HepG2 (cell line): ENCODE data around the gene SLC5A5. TPM values are rescaled to one million over a fixed set of nuclear protein-coding genes. Genes with fewer than 3 reads are reported as not detected.

Experiments used
- ATAC-seq: fragments of 200-7000 bp; cut with Tn5 transposase; 3 replicates; pipeline ENCODE4 v1.9.1; 2020; ENCODE audit warnings: mild to moderate bottlenecking, moderate library complexity
- BruUV-seq: library from RNA; stranded (reverse); fragments of 400-500 nt; replicated peaks from 2 replicates; lab custom pipeline; 2021; lab: Mats Ljungman, UMichigan
- CTCF ChIA-PET: fragments of 300-600 bp; formaldehyde crosslinking; extraction: SDS; loops from one replicate; lab custom pipeline; 2021; ENCODE audit warnings: low total read pairs, inconsistent platforms, low intra/inter-chr PET ratio; lab: Yijun Ruan, JAX
- POLR2A ChIA-PET: fragments of 350-600 bp; sonication (Branson Sonifier 250); formaldehyde crosslinking; loops from one replicate; lab custom pipeline; 2020; ENCODE audit warnings: antibody characterized with exemption, inconsistent platforms; lab: Yijun Ruan, JAX
- DNase-seq: peaks from one replicate; pipeline ENCODE4 v3.0.0-alpha.2; 2015; ENCODE audit warnings: low spot score
- FAIRE-seq: peaks from 3 replicates; lab custom pipeline; 2011; peaks lifted over from hg19 to GRCh38; lab: Jason Lieb, UNC
- H2AFZ ChIP-seq: one replicate; pipeline ENCODE4 v1.6.1; 2011; ENCODE audit warnings: low read length, inconsistent platforms
- H3K27ac ChIP-seq: fragments of 300-600 bp; 3 replicates; pipeline ENCODE4 v1.8.0; 2011; ENCODE audit warnings: mixed run types, mild to moderate bottlenecking, mixed read lengths, low read length, inconsistent platforms; ENCODE audit not compliant: insufficient read depth; ENCODE audit errors: extremely low read length
- H3K27me3 ChIP-seq, 2 experiments: fragments of 200-600 bp in 1 of 2; 2 replicates in 1 of 2; 3 replicates in 1 of 2; pipeline versions ENCODE4 v1.6.0 to v1.8.0; 2011; ENCODE audit warnings: low read length in 2 of 2, mild to moderate bottlenecking in 2 of 2, moderate library complexity in 2 of 2, inconsistent platforms in 1 of 2; ENCODE audit not compliant: insufficient read depth in 2 of 2, control insufficient read depth in 1 of 2
- H3K36me3 ChIP-seq, 2 experiments: fragments of 200-600 bp in 1 of 2; replicated peaks in 1 of 2; 2 replicates in 1 of 2; 3 replicates in 1 of 2; pipeline versions ENCODE4 v1.5.1 to v1.8.0; 2011; ENCODE audit warnings: low read length in 2 of 2, inconsistent platforms in 1 of 2; ENCODE audit not compliant: insufficient read depth in 2 of 2, control insufficient read depth in 1 of 2
- H3K4me1 ChIP-seq: 2 replicates; pipeline ENCODE4 v1.5.1; 2012; ENCODE audit warnings: low read length, inconsistent platforms; ENCODE audit not compliant: insufficient read depth
- H3K4me2 ChIP-seq: 2 replicates; pipeline ENCODE4 v1.6.0; 2011; ENCODE audit warnings: low read depth, low read length, inconsistent platforms
- H3K4me3 ChIP-seq, 3 experiments: fragments of 200-600 bp in 1 of 3; sonication (generic), shearing (Covaris generic) in 1 of 3; replicated peaks in 1 of 3; 2 replicates each; pipeline ENCODE4 v1.5.1; 2011 to 2016; ENCODE audit warnings: low read length in 3 of 3, inconsistent platforms in 2 of 3, low read depth in 2 of 3, mild to moderate bottlenecking in 2 of 3, control low read depth in 1 of 3, mixed read lengths in 1 of 3; ENCODE audit not compliant: insufficient read depth in 1 of 3
- H3K79me2 ChIP-seq: one replicate; pipeline ENCODE4 v1.6.1; 2011; ENCODE audit warnings: low read length, inconsistent platforms; ENCODE audit not compliant: insufficient read depth
- H3K9ac ChIP-seq: 2 replicates; pipeline ENCODE4 v1.6.0; 2011; ENCODE audit warnings: mild to moderate bottlenecking, low read depth, low read length, inconsistent platforms; ENCODE audit not compliant: insufficient read depth
- H3K9me3 ChIP-seq: 2 replicates; pipeline ENCODE4 v1.5.1; 2012; ENCODE audit warnings: mild to moderate bottlenecking, low read length
- H4K20me1 ChIP-seq: 2 replicates; pipeline ENCODE4 v1.6.0; 2011; ENCODE audit warnings: inconsistent platforms, mild to moderate bottlenecking, low read length, moderate library complexity; ENCODE audit not compliant: insufficient read depth
- FOSL1 ChIP-seq: sonication (generic); formaldehyde crosslinking; IDR thresholded peaks from 2 replicates; pipeline ENCODE4 v1.9.0; 2021; ENCODE audit warnings: missing genetic modification reagents, borderline replicate concordance
- HCFC1 ChIP-seq: fragments of 150-350 bp; IDR thresholded peaks from 2 replicates; pipeline ENCODE4 v1.6.1; 2014; ENCODE audit warnings: low read depth, low read length
- MIER2 ChIP-seq: IDR thresholded peaks from 2 replicates; pipeline ENCODE4 v1.6.1; 2016; ENCODE audit warnings: missing biosample characterization, missing genetic modification reagents
- POGZ ChIP-seq: sonication (generic); formaldehyde crosslinking; IDR thresholded peaks from 2 replicates; pipeline ENCODE4 v1.4.0; 2020; ENCODE audit warnings: mild to moderate bottlenecking, missing genetic modification reagents
- ZKSCAN8 ChIP-seq: IDR thresholded peaks from 2 replicates; pipeline ENCODE4 v1.6.1; 2016; ENCODE audit warnings: borderline replicate concordance, missing genetic modification reagents, missing compliant biosample characterization
- WGBS: methylation state at CpG from one replicate; pipeline ENCODE4 v1.1.6; 2017; ENCODE audit warnings: low lambda C conversion rate; 5-methylcytosine and 5-hydroxymethylcytosine counted together
- in situ Hi-C: cut with HindIII; loops from 2 replicates; pipeline ENCODE4 v1.10.0; 2017; ENCODE audit warnings: low pct_unique_long_range_greater_than_20kb; ENCODE audit not compliant: extremely low pct_ligation_motif_present
- intact Hi-C: fragments of 100-400 bp; cut with micrococcal nuclease; formaldehyde crosslinking; loops from one replicate; pipeline ENCODE4 v1.10.0; 2022; ENCODE audit not compliant: unreplicated experiment
- polyA plus RNA-seq, 8 experiments: library from polyadenylated mRNA; depleted of rRNA in 3 of 8; stranded (reverse) in 7 of 8; unstranded in 1 of 8; fragments of >200 nt; fragmentation: Illumina TruSeq in 4 of 8; extraction: Trizol in 4 of 8; gene quantifications; 2 replicates each; pipeline versions ENCODE4 v1.2.1 to v1.2.3, GENCODE V29; 2011 to 2016; ENCODE audit warnings: low read depth in 4 of 8, missing spikeins in 1 of 8, mixed read lengths in 1 of 8; ENCODE audit not compliant: insufficient read depth in 1 of 8
- total RNA-seq, 5 experiments: library from RNA; depleted of rRNA; stranded (reverse); fragments of >200 nt; fragmentation: Illumina TruSeq; extraction: Trizol; gene quantifications; 2 replicates each; pipeline ENCODE4 v1.2.3, GENCODE V29; 2016; ENCODE audit warnings: low read depth in 1 of 5
- TF ChIP-seq, protein P1 (sequence below): sonication (generic); formaldehyde crosslinking; IDR thresholded peaks from 2 replicates; pipeline ENCODE4 v1.5.0; 2020; ENCODE audit warnings: missing genetic modification reagents
- TF ChIP-seq, protein P2 (sequence below): sonication (generic); formaldehyde crosslinking; IDR thresholded peaks from one replicate; pipeline ENCODE4 v1.5.1; 2020; ENCODE audit warnings: mild to moderate bottlenecking, missing genetic modification reagents; ENCODE audit errors: not compliant biosample characterization
- TF ChIP-seq, protein P3 (sequence below): sonication (generic); formaldehyde crosslinking; IDR thresholded peaks from 2 replicates; pipeline ENCODE4 v1.4.0; 2020; ENCODE audit warnings: missing genetic modification reagents, borderline replicate concordance

SLC5A5 gene
- total and polyA plus RNA-seq, 2 of the 13 experiments (the other 11 are each of a cell fraction or from before 2014, with no cell fraction given), result not detected

DNA sequence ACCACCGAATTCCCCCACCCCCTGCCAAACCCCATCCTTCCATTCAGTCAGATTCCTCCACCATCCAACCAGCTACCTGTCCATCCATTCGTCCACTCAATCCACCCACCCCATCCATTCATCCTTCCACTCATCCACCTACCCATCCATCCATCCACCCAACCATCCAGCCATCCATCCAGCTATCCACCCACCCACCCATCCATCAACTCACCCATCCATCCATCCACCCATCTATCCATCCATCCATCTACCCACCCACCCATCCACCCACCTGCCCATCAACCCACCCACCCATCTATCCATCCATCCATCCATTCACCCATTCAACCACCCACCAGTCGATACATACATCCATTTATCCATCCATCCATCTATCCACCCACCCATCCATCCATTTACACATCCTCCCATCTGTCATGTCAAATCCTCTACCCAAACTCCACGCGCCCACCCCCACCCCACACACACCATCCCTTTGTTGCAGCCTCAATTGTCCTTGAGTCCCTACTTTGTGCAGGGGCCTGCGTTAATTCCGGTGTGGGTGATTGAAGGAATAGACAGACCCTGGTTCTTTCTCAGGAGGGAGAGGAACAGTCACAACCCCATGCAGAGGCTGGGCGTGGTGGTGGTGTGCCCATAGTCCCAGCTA, 5.3 kb upstream of the SLC5A5 start:
- 76% methylated on average over 8 of the region's 8 CpGs for WGBS
- Histone ChIP-seq H4K20me1 (peaks cover 38% of the 10 kb centered on the region), H3K27ac (no peak overlapping the region), H3K4me1 (peaks cover 51% of the 10 kb centered on the region), H3K79me2 (peaks cover 10% of the 10 kb centered on the region), H3K36me3 (peaks cover 12 to 32% of the 10 kb centered on the region in 2 experiments), H3K4me2 (no peak overlapping the region), H3K9ac (no peak overlapping the region), H2AFZ (no peak overlapping the region), H3K27me3 (peaks cover 2 to 15% of the 10 kb centered on the region in 2 experiments; a peak in 3 of 5 replicates), H3K9me3 (no peaks in the 10 kb centered on the region), H3K4me3 (no peak overlapping the region)
- FAIRE-seq, result no peak
- BruUV-seq, result no TSS peak
- DNase-seq, result no peak
- in situ Hi-C loops (loop anchor here (5.0 kb wide), 2 partner anchors 66 to 126 kb away; partner anchors contain the start of gene CCDC124), intact Hi-C loops (no loop called here)
- CTCF ChIA-PET, result no interaction called here
- no peak; the same call in 1 of the 3 replicates for ATAC-seq
- POLR2A ChIA-PET, result interaction anchor here (2.4 kb wide), 1 partner anchor 66 kb away, joined by 8 read pairs; the partner anchor contains the start of gene CCDC124
- TF ChIP-seq POGZ (CRISPR knock-in tag) (no peak), MIER2 (CRISPR knock-in tag) (no peak), HCFC1 (no peak), ZKSCAN8 (CRISPR knock-in tag) (no peak), FOSL1 (CRISPR knock-in tag) (no peak)
- TF ChIP-seq, protein P1, sequence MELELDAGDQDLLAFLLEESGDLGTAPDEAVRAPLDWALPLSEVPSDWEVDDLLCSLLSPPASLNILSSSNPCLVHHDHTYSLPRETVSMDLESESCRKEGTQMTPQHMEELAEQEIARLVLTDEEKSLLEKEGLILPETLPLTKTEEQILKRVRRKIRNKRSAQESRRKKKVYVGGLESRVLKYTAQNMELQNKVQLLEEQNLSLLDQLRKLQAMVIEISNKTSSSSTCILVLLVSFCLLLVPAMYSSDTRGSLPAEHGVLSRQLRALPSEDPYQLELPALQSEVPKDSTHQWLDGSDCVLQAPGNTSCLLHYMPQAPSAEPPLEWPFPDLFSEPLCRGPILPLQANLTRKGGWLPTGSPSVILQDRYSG (CRISPR knock-in tag), result no peak
- TF ChIP-seq, protein P2, sequence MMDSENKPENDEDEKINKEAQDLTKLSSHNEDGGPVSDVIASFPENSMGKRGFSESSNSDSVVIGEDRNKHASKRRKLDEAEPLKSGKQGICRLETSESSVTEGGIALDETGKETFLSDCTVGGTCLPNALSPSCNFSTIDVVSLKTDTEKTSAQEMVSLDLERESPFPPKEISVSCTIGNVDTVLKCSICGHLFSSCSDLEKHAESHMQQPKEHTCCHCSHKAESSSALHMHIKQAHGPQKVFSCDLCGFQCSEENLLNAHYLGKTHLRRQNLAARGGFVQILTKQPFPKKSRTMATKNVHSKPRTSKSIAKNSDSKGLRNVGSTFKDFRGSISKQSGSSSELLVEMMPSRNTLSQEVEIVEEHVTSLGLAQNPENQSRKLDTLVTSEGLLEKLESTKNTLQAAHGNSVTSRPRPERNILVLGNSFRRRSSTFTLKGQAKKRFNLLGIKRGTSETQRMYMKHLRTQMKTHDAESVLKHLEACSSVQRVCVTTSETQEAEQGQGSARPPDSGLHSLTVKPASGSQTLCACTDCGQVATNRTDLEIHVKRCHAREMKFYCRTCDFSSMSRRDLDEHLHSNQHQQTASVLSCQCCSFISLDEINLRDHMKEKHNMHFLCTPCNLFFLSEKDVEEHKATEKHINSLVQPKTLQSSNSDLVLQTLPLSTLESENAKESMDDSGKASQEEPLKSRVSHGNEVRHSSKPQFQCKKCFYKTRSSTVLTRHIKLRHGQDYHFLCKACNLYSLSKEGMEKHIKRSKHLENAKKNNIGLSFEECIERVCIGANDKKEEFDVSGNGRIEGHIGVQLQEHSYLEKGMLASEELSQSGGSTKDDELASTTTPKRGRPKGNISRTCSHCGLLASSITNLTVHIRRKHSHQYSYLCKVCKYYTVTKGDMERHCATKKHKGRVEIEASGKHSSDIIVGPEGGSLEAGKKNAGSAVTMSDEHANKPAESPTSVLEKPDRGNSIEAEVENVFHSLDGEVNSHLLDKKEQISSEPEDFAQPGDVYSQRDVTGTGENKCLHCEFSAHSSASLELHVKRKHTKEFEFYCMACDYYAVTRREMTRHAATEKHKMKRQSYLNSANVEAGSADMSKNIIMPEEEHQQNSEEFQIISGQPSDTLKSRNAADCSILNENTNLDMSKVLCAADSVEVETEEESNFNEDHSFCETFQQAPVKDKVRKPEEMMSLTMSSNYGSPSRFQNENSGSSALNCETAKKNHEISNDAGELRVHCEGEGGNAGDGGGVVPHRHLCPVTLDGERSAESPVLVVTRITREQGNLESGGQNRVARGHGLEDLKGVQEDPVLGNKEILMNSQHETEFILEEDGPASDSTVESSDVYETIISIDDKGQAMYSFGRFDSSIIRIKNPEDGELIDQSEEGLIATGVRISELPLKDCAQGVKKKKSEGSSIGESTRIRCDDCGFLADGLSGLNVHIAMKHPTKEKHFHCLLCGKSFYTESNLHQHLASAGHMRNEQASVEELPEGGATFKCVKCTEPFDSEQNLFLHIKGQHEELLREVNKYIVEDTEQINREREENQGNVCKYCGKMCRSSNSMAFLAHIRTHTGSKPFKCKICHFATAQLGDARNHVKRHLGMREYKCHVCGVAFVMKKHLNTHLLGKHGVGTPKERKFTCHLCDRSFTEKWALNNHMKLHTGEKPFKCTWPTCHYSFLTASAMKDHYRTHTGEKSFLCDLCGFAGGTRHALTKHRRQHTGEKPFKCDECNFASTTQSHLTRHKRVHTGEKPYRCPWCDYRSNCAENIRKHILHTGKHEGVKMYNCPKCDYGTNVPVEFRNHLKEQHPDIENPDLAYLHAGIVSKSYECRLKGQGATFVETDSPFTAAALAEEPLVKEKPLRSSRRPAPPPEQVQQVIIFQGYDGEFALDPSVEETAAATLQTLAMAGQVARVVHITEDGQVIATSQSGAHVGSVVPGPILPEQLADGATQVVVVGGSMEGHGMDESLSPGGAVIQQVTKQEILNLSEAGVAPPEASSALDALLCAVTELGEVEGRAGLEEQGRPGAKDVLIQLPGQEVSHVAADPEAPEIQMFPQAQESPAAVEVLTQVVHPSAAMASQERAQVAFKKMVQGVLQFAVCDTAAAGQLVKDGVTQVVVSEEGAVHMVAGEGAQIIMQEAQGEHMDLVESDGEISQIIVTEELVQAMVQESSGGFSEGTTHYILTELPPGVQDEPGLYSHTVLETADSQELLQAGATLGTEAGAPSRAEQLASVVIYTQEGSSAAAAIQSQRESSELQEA (CRISPR knock-in tag), result no peak
- TF ChIP-seq, protein P3, sequence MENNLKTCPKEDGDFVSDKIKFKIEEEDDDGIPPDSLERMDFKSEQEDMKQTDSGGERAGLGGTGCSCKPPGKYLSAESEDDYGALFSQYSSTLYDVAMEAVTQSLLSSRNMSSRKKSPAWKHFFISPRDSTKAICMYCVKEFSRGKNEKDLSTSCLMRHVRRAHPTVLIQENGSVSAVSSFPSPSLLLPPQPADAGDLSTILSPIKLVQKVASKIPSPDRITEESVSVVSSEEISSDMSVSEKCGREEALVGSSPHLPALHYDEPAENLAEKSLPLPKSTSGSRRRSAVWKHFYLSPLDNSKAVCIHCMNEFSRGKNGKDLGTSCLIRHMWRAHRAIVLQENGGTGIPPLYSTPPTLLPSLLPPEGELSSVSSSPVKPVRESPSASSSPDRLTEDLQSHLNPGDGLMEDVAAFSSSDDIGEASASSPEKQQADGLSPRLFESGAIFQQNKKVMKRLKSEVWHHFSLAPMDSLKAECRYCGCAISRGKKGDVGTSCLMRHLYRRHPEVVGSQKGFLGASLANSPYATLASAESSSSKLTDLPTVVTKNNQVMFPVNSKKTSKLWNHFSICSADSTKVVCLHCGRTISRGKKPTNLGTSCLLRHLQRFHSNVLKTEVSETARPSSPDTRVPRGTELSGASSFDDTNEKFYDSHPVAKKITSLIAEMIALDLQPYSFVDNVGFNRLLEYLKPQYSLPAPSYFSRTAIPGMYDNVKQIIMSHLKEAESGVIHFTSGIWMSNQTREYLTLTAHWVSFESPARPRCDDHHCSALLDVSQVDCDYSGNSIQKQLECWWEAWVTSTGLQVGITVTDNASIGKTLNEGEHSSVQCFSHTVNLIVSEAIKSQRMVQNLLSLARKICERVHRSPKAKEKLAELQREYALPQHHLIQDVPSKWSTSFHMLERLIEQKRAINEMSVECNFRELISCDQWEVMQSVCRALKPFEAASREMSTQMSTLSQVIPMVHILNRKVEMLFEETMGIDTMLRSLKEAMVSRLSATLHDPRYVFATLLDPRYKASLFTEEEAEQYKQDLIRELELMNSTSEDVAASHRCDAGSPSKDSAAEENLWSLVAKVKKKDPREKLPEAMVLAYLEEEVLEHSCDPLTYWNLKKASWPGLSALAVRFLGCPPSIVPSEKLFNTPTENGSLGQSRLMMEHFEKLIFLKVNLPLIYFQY (CRISPR knock-in tag), result no peak
